SHP77 (cell line): ENCODE measurements around the gene HOXA6.

Source experiments
- DNase-seq, 2 experiments: peaks; one replicate each; lab custom pipeline; 2025; lab: John Stamatoyannopoulos, UW

HOXA6 gene

GRCh38 chr7:27172823-27173510 lies 25.4 kb upstream of the HOXA6 start:
- no peak for DNase-seq

GRCh38 chr7:27172315-27172774 lies 24.8 kb upstream of the HOXA6 start:
- no peak for DNase-seq

- no peak for DNase-seq
These were observed 24.2 kb upstream of the HOXA6 start for GRCh38 chr7:27171637-27172314.

- DNase-seq = no peak
These were observed 23.7 kb upstream of the HOXA6 start for GRCh38 chr7:27171325-27171636.

- DNase-seq = no peak
These were observed 23.1 kb upstream of the HOXA6 start for GRCh38 chr7:27170426-27171324.

- no peak for DNase-seq
These were observed 22.3 kb upstream of the HOXA6 start for GRCh38 chr7:27169658-27170425.

- DNase-seq = no peak
These were observed 20.8 kb upstream of the HOXA6 start for GRCh38 chr7:27168265-27168947.

- no peak for DNase-seq
These were observed 20.3 kb upstream of the HOXA6 start for GRCh38 chr7:27167916-27168264.

GRCh38 chr7:27166531-27167505 lies 19.2 kb upstream of the HOXA6 start:
- DNase-seq = no peak

- no peak for DNase-seq
These were observed 18.5 kb upstream of the HOXA6 start for GRCh38 chr7:27165996-27166530.

- DNase-seq = no peak
These were observed 17.8 kb upstream of the HOXA6 start, which contains the start of gene HOXA9 for GRCh38 chr7:27165089-27165995. Gene HOXA9, minus strand, starts transcription at chr7:27165537. Its CDS starts 80 bp downstream, at chr7:27165457.

- DNase-seq = no peak
These were observed 17.0 kb upstream of the HOXA6 start for GRCh38 chr7:27164367-27165088.

GRCh38 chr7:27164045-27164366 lies 16.4 kb upstream of the HOXA6 start:
- no peak for DNase-seq

GRCh38 chr7:27163288-27164044 lies 15.9 kb upstream of the HOXA6 start:
- no peak for DNase-seq

GRCh38 chr7:27162561-27163287 lies 15.2 kb upstream of the HOXA6 start:
- no peak for DNase-seq

GRCh38 chr7:27161721-27162560 lies 14.4 kb upstream of the HOXA6 start:
- DNase-seq = no peak
